UCSD-AML1 (cell line): ENCODE results near the gene KLHL33.
"Not testable (repeated sequence)": the region's sequence is repeated elsewhere in the genome, so short reads cannot be mapped to it uniquely, and the experiment has no call there.

Experiments used
- DNase-seq: peaks from one replicate; lab custom pipeline; 2025; ENCODE audit not compliant: unreplicated experiment; lab: John Stamatoyannopoulos, UW

KLHL33 gene

GRCh38 chr14:20454516-20455354, 18.8 kb upstream of the KLHL33 start, which contains the start of the genes APEX1 and OSGEP:
Gene APEX1, plus strand, starts transcription at chr14:20455226. Its CDS starts 420 bp downstream, at chr14:20455646.
Gene OSGEP, minus strand, starts transcription at chr14:20454812. Its CDS starts 129 bp downstream, at chr14:20454683.
- peak; percentile 97 for DNase-seq

GRCh38 chr14:20452831-20453230, 16.9 kb upstream of the KLHL33 start:
- not testable (repeated sequence) for DNase-seq

- DNase-seq, result no peak
Measured at GRCh38 chr14:20446889-20447288, 10.9 kb upstream of the KLHL33 start.

GRCh38 chr14:20443650-20444049, 7.7 kb upstream of the KLHL33 start:
- DNase-seq, result not testable (repeated sequence)

- no peak for DNase-seq
Measured at GRCh38 chr14:20441461-20441860, 5.5 kb upstream of the KLHL33 start.

GRCh38 chr14:20440882-20441281, 4.9 kb upstream of the KLHL33 start:
- peak; percentile 34 for DNase-seq

GRCh38 chr14:20440465-20440864, 4.5 kb upstream of the KLHL33 start:
- DNase-seq, result no peak

GRCh38 chr14:20438664-20439063, 2.7 kb upstream of the KLHL33 start:
- no peak for DNase-seq

- no peak for DNase-seq
Measured at GRCh38 chr14:20436363-20436755, 393 bp upstream of the KLHL33 start.

GRCh38 chr14:20434701-20435581, 1.0 kb downstream of the KLHL33 start:
- no peak for DNase-seq

- DNase-seq, result peak; percentile 35
Measured at GRCh38 chr14:20429801-20430669, 5.9 kb downstream of the KLHL33 start.

- peak; percentile 19 for DNase-seq
Measured at GRCh38 chr14:20428802-20429201, 7.2 kb downstream of the KLHL33 start.

- peak; percentile 40 for DNase-seq
Measured at GRCh38 chr14:20428010-20428365, 8.0 kb downstream of the KLHL33 start.

- DNase-seq, result peak; percentile 35
Measured at GRCh38 chr14:20427231-20428009, 8.5 kb downstream of the KLHL33 start.

GRCh38 chr14:20424851-20425250, 11.1 kb downstream of the KLHL33 start:
- DNase-seq, result no peak

- DNase-seq, result no peak
Measured at GRCh38 chr14:20422886-20423285, 13.1 kb downstream of the KLHL33 start.

- DNase-seq, result no peak
Measured at GRCh38 chr14:20421267-20421666, 14.7 kb downstream of the KLHL33 start.

GRCh38 chr14:20419419-20419818, 16.5 kb downstream of the KLHL33 start:
- DNase-seq, result no peak

GRCh38 chr14:20418501-20418909, 17.5 kb downstream of the KLHL33 start:
- DNase-seq, result no peak
